Neural crest cell (in vitro differentiated cells): ENCODE data around the gene FAAP100. TPM values are rescaled to one million over a fixed set of nuclear protein-coding genes. Genes with fewer than 3 reads are reported as not detected.
A peak's percentile ranks its signal among the peaks of the same experiment; 100 is the strongest.
"Not testable (repeated sequence)": the region's sequence is repeated elsewhere in the genome, so short reads cannot be mapped to it uniquely, and the experiment has no call there.

Source experiments
- DNase-seq: peaks from one replicate; pipeline ENCODE4 v3.0.0; 2021; ENCODE audit warnings: low read depth, mixed read lengths, low spot score
- H3K27ac Mint-ChIP-seq: one replicate; pipeline ENCODE4 v1.8.0; 2021; ENCODE audit warnings: mild to moderate bottlenecking, mixed read lengths; ENCODE audit not compliant: unreplicated experiment
- H3K27me3 Mint-ChIP-seq: 2 replicates; pipeline ENCODE4 v1.8.0; 2021; ENCODE audit warnings: low read depth, mild to moderate bottlenecking, mixed read lengths
- H3K36me3 Mint-ChIP-seq: 2 replicates; pipeline ENCODE4 v1.8.0; 2021; ENCODE audit warnings: low read depth, mild to moderate bottlenecking, mixed read lengths
- H3K4me1 Mint-ChIP-seq: 2 replicates; pipeline ENCODE4 v1.8.0; 2021; ENCODE audit warnings: mixed read lengths
- H3K4me3 Mint-ChIP-seq: one replicate; pipeline ENCODE4 v1.8.0; 2021; ENCODE audit warnings: mild to moderate bottlenecking, mixed read lengths
- H3K9me3 Mint-ChIP-seq: 2 replicates; pipeline ENCODE4 v1.8.0; 2021; ENCODE audit warnings: mixed read lengths
- total RNA-seq: library from RNA; stranded (reverse); gene quantifications from 2 replicates; pipeline ENCODE4 v1.2.1, GENCODE V29; 2021
- TF ChIP-seq, protein P1 (sequence below): fragments of 200-600 bp; sonication (generic); conservative IDR thresholded peaks from 2 replicates; pipeline ENCODE4 v1.5.0; 2021; ENCODE audit warnings: antibody characterized with exemption, mild to moderate bottlenecking

FAAP100 gene
- total RNA-seq, 1 donor from 2014 or later: 48.3 TPM

DNA sequence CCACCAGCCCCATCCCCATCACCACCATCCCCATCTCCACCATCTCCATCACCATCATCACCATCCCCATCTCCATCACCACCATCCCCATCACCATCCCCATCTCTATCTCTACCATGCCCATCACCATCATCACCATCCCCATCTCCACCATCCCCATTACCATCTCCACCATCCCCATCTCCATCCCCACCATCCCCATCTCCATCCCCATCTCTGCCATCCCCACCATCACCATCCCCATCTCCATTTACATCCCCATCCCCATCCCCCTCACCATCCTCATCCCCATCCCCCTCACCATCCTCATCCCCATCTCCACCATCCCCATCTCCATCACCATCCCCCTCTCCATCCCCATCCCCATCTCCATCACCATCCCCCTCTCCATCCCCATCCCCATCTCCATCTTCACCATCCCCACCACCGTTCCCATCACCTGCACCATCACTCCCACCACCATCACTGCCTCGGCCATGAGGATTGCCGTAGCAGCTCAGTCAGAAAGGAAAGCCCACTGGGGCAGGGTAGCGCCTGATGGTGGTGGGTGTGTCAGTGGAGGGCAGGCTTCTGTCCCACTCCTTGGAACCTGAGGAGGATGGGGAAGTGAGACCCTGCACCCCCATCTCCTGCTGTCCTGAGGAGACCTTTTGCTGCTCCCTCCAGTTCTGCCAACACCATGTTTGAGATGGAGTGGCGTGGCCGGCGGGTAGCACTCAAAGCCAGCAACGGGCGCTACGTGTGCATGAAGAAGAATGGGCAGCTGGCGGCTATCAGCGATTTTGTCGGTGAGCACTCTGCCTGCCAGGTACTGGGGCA lies 16.5 kb downstream of the FAAP100 start:
- no peak for DNase-seq
- Mint-ChIP-seq H3K4me3 (no peak overlapping the region), H3K27ac (no peak overlapping the region), H3K4me1 (peaks cover 8% of the 10 kb centered on the region), H3K27me3 (peaks cover 34% of the 10 kb centered on the region), H3K9me3 (peaks cover 3% of the 10 kb centered on the region), H3K36me3 (no peaks in the 10 kb centered on the region)
- TF ChIP-seq, protein P1, sequence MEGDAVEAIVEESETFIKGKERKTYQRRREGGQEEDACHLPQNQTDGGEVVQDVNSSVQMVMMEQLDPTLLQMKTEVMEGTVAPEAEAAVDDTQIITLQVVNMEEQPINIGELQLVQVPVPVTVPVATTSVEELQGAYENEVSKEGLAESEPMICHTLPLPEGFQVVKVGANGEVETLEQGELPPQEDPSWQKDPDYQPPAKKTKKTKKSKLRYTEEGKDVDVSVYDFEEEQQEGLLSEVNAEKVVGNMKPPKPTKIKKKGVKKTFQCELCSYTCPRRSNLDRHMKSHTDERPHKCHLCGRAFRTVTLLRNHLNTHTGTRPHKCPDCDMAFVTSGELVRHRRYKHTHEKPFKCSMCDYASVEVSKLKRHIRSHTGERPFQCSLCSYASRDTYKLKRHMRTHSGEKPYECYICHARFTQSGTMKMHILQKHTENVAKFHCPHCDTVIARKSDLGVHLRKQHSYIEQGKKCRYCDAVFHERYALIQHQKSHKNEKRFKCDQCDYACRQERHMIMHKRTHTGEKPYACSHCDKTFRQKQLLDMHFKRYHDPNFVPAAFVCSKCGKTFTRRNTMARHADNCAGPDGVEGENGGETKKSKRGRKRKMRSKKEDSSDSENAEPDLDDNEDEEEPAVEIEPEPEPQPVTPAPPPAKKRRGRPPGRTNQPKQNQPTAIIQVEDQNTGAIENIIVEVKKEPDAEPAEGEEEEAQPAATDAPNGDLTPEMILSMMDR: no peak

DNA sequence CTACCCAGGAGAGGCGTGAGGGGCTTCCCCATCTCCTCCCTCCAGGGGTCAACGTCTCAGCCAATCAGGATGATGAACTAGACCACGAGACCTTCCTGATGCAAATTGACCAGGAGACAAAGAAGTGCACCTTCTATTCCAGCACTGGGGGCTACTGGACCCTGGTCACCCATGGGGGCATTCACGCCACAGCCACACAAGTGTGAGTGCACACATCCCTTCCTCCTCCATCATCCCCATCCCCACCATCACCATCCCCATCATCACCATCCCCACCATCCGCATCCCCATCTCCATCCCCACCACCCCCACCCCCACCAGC lies 17.2 kb downstream of the FAAP100 start:
- TF ChIP-seq, protein P1: no peak
- peaks cover 8% of the 10 kb centered on the region for H3K4me1 Mint-ChIP-seq
- no peaks in the 10 kb centered on the region for H3K36me3 Mint-ChIP-seq

DNA sequence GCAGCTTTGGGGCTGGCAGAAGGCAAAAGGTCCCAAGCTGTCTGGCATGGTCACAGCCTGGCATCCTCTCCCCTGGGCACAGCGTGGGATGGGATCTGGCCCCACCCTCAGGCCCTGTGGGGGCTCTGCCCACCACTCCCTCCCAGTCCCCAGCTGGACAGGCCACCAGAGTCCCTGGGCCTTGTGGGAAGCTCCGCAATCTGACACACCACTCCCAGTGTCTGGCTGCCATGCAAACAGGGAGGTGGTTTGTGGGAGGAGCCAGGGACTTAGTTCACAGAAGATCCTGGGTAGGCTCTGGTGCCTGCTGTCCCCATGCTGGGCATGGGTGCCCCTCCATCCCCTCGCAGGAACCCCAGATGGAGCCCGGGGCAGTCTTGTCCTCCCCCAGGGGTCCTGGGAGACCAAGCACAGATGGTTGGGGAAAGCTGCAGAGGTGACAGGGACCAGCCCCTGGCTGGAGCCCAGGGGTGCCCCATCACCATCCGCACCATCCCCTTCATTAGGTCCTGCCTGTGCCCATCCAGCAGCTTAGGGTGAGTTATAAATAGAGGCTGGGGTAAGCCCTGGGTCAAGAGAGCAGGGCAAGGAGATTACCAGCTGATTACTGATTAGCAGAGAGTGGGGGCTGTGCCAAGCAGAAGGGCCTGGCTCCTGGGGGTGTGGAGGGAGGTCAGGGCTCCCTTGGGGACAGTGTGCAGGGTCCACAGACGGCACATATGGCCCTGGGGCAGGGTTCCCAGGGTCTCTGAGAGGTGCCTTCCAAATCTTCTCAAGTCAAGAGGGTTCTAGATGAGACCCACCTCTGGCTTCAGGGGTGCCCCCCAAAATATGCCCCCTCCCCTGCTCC lies 17.8 kb downstream of the FAAP100 start:
- Mint-ChIP-seq H3K27me3 (peaks cover 34% of the 10 kb centered on the region), H3K9me3 (peaks cover 3% of the 10 kb centered on the region), H3K27ac (no peak overlapping the region), H3K4me1 (peaks cover 8% of the 10 kb centered on the region), H3K36me3 (no peaks in the 10 kb centered on the region), H3K4me3 (peak overlapping the region; percentile 44)
- TF ChIP-seq, protein P1: no peak
- DNase-seq: no peak

More for the DNA sequence above, 17.2 kb downstream of the FAAP100 start:
- Mint-ChIP-seq H3K9me3 (peaks cover 3% of the 10 kb centered on the region), H3K4me3 (no peak overlapping the region), H3K27ac (no peak overlapping the region), H3K27me3 (peaks cover 34% of the 10 kb centered on the region)
- no peak for DNase-seq

DNA sequence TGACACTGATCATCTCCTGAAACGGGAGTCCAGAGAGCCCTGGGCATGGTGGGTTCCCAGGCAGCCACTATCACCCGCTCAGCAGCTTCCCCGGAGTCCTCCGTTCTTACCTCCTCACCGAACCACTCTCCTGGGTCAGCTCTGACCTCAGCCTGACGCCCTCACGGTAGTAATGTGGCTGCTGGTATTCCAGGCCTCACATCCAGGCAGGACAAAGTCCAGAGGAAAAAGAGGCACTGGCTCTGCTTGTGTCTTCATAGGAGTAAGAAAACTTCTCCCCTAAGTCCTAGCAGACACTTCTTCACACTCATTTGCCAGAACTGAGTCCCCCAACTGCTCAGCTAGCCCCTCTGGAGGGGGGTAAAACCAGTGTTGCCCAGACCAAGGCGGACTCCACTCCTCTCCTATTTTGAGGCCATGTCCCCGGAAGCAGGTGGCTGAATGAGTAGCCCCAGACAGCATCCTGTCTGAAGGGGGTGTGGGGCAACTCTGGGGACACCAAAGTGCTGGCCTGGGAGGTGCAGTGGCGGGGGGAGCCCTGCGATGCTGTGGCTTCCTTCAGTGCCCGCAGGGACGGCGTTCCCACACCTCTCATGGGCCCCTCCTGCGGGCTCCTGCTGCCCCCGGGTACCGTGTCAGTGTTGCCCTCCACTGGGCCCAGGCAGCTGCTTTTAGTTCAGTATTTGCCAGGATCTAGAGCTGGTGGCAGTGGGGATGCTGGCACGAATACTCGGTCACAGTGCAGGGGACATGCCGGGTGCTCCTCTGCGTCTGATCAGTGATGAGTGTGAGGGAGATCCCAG lies 18.6 kb downstream of the FAAP100 start:
- H3K4me1 Mint-ChIP-seq: peaks cover 8% of the 10 kb centered on the region
- no peaks in the 10 kb centered on the region for H3K36me3 Mint-ChIP-seq
- H3K9me3 Mint-ChIP-seq: peaks cover 3% of the 10 kb centered on the region
- H3K4me3 Mint-ChIP-seq: no peak overlapping the region
- H3K27ac Mint-ChIP-seq: no peak overlapping the region
- peaks cover 33% of the 10 kb centered on the region for H3K27me3 Mint-ChIP-seq
- TF ChIP-seq, protein P1: no peak
- no peak for DNase-seq

DNA sequence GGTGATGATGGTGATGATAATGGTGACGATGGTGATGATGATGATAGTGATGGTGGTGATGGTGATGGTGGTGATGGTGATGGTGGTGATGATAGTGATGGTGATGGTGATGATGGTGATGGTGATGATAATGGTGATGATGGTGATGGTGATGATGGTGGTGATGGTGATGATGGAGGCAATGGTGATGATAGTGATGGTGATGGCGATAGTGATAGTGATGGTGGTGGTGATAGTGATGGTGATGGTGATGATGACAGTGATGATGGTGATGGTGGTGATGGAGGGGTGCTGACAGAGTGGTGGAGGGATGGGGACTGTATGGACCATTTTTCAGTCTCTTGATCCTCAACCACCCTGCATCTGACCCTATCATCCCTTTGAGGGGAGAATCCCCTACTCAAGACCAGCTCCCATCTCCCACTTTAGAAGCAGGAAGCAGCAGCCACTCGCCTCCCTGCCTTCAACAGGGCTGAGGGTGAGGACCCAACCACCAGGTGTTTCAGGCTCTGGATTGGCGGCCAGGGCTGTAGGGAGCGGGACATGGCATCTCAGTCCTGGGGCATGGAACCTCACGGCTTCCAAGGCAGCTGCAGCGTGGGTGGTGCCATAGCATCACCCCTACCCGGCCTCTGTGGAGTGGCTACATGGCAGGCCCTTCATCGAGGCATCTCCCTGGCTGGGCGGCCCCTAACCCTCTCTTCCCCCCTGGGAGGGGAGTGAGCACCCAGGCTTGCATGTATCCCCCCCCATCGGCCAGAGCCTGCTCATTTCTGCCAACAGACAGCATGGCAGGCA lies 19.5 kb downstream of the FAAP100 start:
- Mint-ChIP-seq H3K27me3 (peaks cover 26% of the 10 kb centered on the region), H3K4me3 (no peak overlapping the region), H3K9me3 (peaks cover 3% of the 10 kb centered on the region), H3K27ac (no peak overlapping the region), H3K36me3 (no peaks in the 10 kb centered on the region), H3K4me1 (peaks cover 3% of the 10 kb centered on the region)
- TF ChIP-seq, protein P1: no peak
- no peak for DNase-seq

DNA sequence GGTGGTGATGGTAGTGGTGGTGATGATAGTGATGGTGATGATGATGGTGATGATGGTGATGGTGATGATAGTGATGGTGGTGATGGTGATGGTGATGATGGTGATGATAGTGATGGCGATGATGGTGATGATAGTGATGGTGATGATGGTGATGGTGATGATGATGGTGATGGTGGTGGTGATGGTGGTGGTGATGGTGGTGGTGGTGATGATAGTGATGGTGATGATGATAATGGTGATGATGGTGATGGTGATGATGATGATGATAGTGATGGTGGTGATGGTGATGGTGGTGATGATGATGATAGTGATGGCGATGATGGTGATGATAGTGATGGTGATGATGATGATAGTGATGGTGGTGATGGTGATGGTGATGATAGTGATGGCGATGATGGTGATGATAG lies 20.2 kb downstream of the FAAP100 start:
- not testable (repeated sequence) for H3K27ac Mint-ChIP-seq, DNase-seq, H3K9me3 Mint-ChIP-seq, H3K4me3 Mint-ChIP-seq, H3K36me3 Mint-ChIP-seq, H3K4me1 Mint-ChIP-seq
- peaks cover 21% of the 10 kb centered on the region for H3K27me3 Mint-ChIP-seq

DNA sequence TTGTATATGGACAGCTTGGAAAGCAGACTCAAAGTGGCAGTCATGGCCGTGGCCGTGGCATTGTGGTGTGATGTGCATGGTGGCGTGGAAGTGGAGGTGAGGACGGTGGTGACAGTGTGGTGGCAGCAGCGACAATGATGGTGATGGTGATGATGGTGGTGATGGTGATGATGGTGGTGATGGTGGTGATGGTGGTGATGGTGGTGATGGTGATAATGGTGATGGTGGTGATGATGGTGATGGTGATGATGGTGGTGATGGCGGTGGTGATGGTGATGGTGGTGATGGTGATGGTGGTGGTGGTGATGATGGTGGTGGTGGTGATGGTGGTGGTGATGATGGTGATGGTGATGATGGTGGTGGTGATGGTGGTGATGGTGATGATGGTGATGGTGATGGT lies 21.1 kb downstream of the FAAP100 start:
- H3K4me1 Mint-ChIP-seq, H3K36me3 Mint-ChIP-seq, DNase-seq, H3K9me3 Mint-ChIP-seq, H3K27ac Mint-ChIP-seq, H3K4me3 Mint-ChIP-seq: not testable (repeated sequence)
- H3K27me3 Mint-ChIP-seq: peaks cover 15% of the 10 kb centered on the region
